OCI-LY3 (cell line): ENCODE measurements around the gene FSHB.
"Not testable (repeated sequence)": the region's sequence is repeated elsewhere in the genome, so short reads cannot be mapped to it uniquely, and the experiment has no call there.

Source experiments
- H2AFZ ChIP-seq: fragments of 200-600, 300-600 bp; shearing (Covaris generic); 2 replicates; pipeline ENCODE4 v1.6.0; 2014; ENCODE audit warnings: antibody characterized with exemption, low read depth, low read length
- H3K27ac ChIP-seq: fragments of 200-600, 300-600 bp; sonication (generic); 2 replicates; pipeline ENCODE4 v1.5.1; 2014; ENCODE audit warnings: mild to moderate bottlenecking, low read length, moderate library complexity, mixed read lengths
- H3K27me3 ChIP-seq: fragments of 200-600, 300-600 bp; sonication (generic); 2 replicates; pipeline ENCODE4 v1.6.1; 2014; ENCODE audit warnings: low read depth, low read length, mixed read lengths
- H3K36me3 ChIP-seq: fragments of 200-600, 300-600 bp; sonication (generic); replicated peaks from 2 replicates; pipeline ENCODE3; 2014; ENCODE audit warnings: low read depth, low read length, mixed read lengths
- H3K4me1 ChIP-seq: fragments of 300-600, 200-600 bp; sonication (generic); 2 replicates; pipeline ENCODE4 v1.6.1; 2014; ENCODE audit warnings: low read length, mixed read lengths
- H3K4me2 ChIP-seq: fragments of 200-600, 300-600 bp; sonication (generic); 2 replicates; pipeline ENCODE4 v1.6.1; 2014; ENCODE audit warnings: low read length, mixed read lengths
- H3K4me3 ChIP-seq: fragments of 300-600, 200-600 bp; sonication (generic); 2 replicates; pipeline ENCODE4 v1.5.1; 2014; ENCODE audit warnings: antibody characterized with exemption, mild to moderate bottlenecking, low read length, moderate library complexity
- H3K79me2 ChIP-seq: fragments of 300-600, 200-600 bp; shearing (Covaris generic); 2 replicates; pipeline ENCODE4 v1.6.1; 2014; ENCODE audit warnings: mild to moderate bottlenecking, low read length, mixed read lengths
- H3K9ac ChIP-seq: fragments of 300-600, 200-600 bp; shearing (Covaris generic); 2 replicates; pipeline ENCODE4 v1.6.0; 2014; ENCODE audit warnings: mild to moderate bottlenecking, low read length, moderate library complexity
- H3K9me3 ChIP-seq: fragments of 200-600, 300-600 bp; shearing (Covaris generic); 2 replicates; pipeline ENCODE4 v1.6.1; 2014; ENCODE audit warnings: low read length, mixed read lengths; ENCODE audit not compliant: insufficient read depth
- H4K20me1 ChIP-seq: fragments of 200-600, 300-600 bp; sonication (generic); 2 replicates; pipeline ENCODE4 v1.6.1; 2016; ENCODE audit warnings: low read length, mixed read lengths; ENCODE audit not compliant: insufficient read depth
- EZH2phosphoT487 ChIP-seq: fragments of 200-600 bp; shearing (Covaris generic); IDR thresholded peaks from 2 replicates; pipeline ENCODE4 v1.6.1; 2018; ENCODE audit warnings: antibody characterized with exemption, mixed run types, low read depth
- TF ChIP-seq, protein P1 (sequence below): fragments of 200-600, 300-600 bp; sonication (generic); IDR thresholded peaks from 2 replicates; pipeline ENCODE4 v1.5.1; 2014; ENCODE audit warnings: antibody characterized with exemption, low read length, low read depth

FSHB gene

DNA sequence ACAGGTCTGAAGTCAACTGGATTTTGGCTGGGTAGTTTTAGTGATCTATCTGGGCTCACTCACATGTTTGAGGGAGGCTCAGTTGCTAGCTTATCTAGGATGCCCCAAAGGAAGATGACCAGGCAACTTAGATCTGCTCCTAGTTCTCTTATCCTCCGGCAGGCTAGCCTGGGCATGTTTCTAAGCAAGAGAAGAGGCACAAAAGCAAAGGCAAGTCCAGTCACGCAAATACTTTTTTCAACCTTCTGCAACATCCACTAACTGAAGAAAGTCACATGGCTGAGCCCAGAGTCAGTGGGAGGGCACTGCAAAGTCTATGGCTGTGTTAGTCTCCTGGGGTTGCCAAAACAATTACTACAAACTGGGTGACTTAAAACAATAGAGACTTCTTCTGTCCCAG, 32.9 kb upstream of the FSHB start:
- H3K4me1 ChIP-seq = no peaks in the 10 kb centered on the region
- TF ChIP-seq, protein P1, sequence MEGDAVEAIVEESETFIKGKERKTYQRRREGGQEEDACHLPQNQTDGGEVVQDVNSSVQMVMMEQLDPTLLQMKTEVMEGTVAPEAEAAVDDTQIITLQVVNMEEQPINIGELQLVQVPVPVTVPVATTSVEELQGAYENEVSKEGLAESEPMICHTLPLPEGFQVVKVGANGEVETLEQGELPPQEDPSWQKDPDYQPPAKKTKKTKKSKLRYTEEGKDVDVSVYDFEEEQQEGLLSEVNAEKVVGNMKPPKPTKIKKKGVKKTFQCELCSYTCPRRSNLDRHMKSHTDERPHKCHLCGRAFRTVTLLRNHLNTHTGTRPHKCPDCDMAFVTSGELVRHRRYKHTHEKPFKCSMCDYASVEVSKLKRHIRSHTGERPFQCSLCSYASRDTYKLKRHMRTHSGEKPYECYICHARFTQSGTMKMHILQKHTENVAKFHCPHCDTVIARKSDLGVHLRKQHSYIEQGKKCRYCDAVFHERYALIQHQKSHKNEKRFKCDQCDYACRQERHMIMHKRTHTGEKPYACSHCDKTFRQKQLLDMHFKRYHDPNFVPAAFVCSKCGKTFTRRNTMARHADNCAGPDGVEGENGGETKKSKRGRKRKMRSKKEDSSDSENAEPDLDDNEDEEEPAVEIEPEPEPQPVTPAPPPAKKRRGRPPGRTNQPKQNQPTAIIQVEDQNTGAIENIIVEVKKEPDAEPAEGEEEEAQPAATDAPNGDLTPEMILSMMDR = no peak
- TF ChIP-seq EZH2phosphoT487 = no peak
- no peak overlapping the region for H3K9ac ChIP-seq
- no peaks in the 10 kb centered on the region for H3K79me2 ChIP-seq
- H3K9me3 ChIP-seq = no peaks in the 10 kb centered on the region
- no peak overlapping the region for H2AFZ ChIP-seq
- H3K36me3 ChIP-seq = no peaks in the 10 kb centered on the region
- H4K20me1 ChIP-seq = no peaks in the 10 kb centered on the region
- no peaks in the 10 kb centered on the region for H3K27me3 ChIP-seq
- no peak overlapping the region for H3K27ac ChIP-seq
- no peak overlapping the region for H3K4me3 ChIP-seq
- no peak overlapping the region for H3K4me2 ChIP-seq

DNA sequence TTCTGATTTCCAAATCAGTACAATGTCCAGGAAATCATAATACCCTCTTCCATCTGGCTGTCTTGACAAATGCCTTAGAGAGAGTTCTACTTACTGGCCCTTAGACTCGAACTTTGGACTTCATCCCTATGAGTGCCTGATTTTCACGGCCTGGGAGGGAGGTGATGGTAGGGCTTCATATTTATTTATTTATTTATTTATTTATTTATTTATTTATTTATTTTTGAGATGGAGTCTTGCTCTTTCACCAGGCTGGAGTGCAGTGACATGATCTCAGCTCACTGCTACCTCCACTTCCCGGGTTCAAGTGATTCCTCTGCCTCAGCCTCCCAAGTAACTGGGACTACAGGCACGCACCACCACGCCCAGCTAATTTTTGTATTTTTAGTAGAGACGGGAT, 27.8 kb upstream of the FSHB start:
- not testable (repeated sequence) for H3K36me3 ChIP-seq, H3K4me3 ChIP-seq

DNA sequence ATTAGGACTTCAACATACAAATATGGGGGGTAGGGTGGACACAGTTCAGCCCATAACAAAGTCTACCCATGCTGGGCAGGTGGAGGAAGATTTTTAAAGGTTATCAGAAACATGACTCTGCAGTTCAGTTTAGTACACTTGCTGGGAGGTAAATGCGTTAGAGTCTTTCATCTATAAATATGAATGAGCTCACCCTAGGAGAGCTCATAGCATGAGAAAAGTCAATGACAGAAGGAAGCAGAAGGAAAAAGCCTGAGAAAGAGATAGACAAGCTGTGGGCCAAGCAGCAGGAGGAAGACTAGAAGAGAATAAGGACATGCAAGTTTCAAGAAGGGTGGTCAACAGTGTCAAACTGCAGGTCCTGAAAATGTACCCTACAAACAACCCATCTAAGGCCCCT, 27.0 kb upstream of the FSHB start:
- Histone ChIP-seq H3K79me2 (no peaks in the 10 kb centered on the region), H2AFZ (no peak overlapping the region), H4K20me1 (no peaks in the 10 kb centered on the region), H3K9ac (no peak overlapping the region), H3K4me2 (no peak overlapping the region), H3K36me3 (no peaks in the 10 kb centered on the region), H3K4me1 (peaks cover 24% of the 10 kb centered on the region), H3K27me3 (no peaks in the 10 kb centered on the region), H3K27ac (no peak overlapping the region), H3K4me3 (no peak overlapping the region), H3K9me3 (no peaks in the 10 kb centered on the region)
- no peak for TF ChIP-seq EZH2phosphoT487
- TF ChIP-seq, protein P1 = no peak

More for the DNA sequence above, 27.8 kb upstream of the FSHB start:
- H2AFZ ChIP-seq, H3K4me2 ChIP-seq, H3K27me3 ChIP-seq, H3K79me2 ChIP-seq, H4K20me1 ChIP-seq, H3K27ac ChIP-seq, H3K9ac ChIP-seq, H3K9me3 ChIP-seq: not testable (repeated sequence)
- peaks cover 24% of the 10 kb centered on the region for H3K4me1 ChIP-seq

DNA sequence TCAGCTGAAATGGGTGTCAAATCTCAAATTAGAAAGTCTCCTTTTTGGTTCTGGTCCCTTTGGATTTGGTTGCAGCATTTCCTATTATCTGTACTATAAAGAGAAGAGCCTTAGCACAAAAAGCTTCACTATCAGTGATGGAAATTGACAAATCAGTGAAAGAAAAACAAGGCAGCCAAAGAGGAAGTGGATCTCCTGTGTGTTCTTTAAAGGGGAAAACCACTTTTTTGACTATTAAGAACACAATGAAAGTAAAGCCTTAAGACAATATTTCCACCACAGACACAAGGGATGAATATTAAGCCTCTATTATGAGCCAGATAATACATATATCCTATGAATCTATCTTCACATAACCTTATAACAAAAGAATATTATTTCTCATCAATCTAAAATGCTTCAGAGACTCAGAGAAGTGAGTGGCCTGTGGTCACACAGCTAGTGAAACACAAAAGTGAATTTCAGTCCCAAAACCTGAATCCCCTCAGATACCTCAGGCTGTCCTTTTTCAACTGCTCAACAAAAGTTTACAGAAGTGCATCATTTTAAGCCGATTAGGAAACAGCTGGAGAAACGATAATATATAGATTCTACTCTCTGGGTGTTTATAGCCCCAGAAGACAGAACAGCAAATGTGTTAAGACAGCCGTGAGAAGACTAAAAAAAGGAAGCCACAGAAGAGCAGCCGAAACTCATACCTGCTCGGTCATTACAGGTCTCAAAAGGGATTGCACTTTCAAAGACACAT, 24.4 kb upstream of the FSHB start:
- Histone ChIP-seq H4K20me1 (no peaks in the 10 kb centered on the region), H3K36me3 (no peaks in the 10 kb centered on the region), H3K27ac (peak overlapping the region; percentile 57), H3K27me3 (no peaks in the 10 kb centered on the region), H3K79me2 (no peaks in the 10 kb centered on the region), H3K4me1 (peaks cover 36% of the 10 kb centered on the region), H3K4me3 (peak overlapping the region; percentile 52), H2AFZ (no peak overlapping the region), H3K9me3 (no peaks in the 10 kb centered on the region), H3K9ac (peak overlapping the region; percentile 11; the same call in 1 of the 2 replicates), H3K4me2 (peak overlapping the region; percentile 66)
- TF ChIP-seq, protein P1 = no peak
- TF ChIP-seq EZH2phosphoT487 = no peak
